Hematopoietic multipotent progenitor cell treated with erythropoietin and hydrocortisone succinate and interleukin-3 and kit ligand, for 17 days (in vitro differentiated cells): ENCODE data around the gene RBPJL.
"Not testable (repeated sequence)": the region's sequence is repeated elsewhere in the genome, so short reads cannot be mapped to it uniquely, and the experiment has no call there.

Experiments
- DNase-seq: peaks from one replicate; pipeline ENCODE4 v3.0.0-alpha.2; 2015; ENCODE audit warnings: low spot score

The RBPJL gene

GRCh38 chr20:45342855-45343531, 36.4 kb downstream of the RBPJL start:
- DNase-seq, result no peak

- DNase-seq, result peak; percentile 62
These were observed 37.0 kb downstream of the RBPJL start for GRCh38 chr20:45343532-45344167.

- DNase-seq, result peak; percentile 16
These were observed 37.7 kb downstream of the RBPJL start for GRCh38 chr20:45344168-45344860.

- DNase-seq, result no peak
These were observed 38.7 kb downstream of the RBPJL start for GRCh38 chr20:45345104-45345936.

GRCh38 chr20:45346291-45346718, 39.7 kb downstream of the RBPJL start:
- peak; percentile 19 for DNase-seq

- DNase-seq, result no peak
These were observed 40.2 kb downstream of the RBPJL start for GRCh38 chr20:45346851-45347250.

GRCh38 chr20:45347297-45347935, 40.8 kb downstream of the RBPJL start:
- peak; percentile 54 for DNase-seq

GRCh38 chr20:45347936-45348778, 41.5 kb downstream of the RBPJL start, which contains the start of gene SDC4:
Gene SDC4 (minus strand): TSS chr20:45348424. CDS start chr20:45348384, 40 bp downstream.
- DNase-seq, result peak; percentile 66

- DNase-seq, result no peak
These were observed 43.6 kb downstream of the RBPJL start for GRCh38 chr20:45350217-45350616.

- not testable (repeated sequence) for DNase-seq
These were observed 44.2 kb downstream of the RBPJL start for GRCh38 chr20:45350795-45351194.

GRCh38 chr20:45352729-45353128, 46.1 kb downstream of the RBPJL start:
- DNase-seq, result no peak

- DNase-seq, result no peak
These were observed 47.1 kb downstream of the RBPJL start for GRCh38 chr20:45353746-45354145.

GRCh38 chr20:45354423-45355208, 48.0 kb downstream of the RBPJL start:
- no peak for DNase-seq

GRCh38 chr20:45355209-45356084, 48.8 kb downstream of the RBPJL start:
- DNase-seq, result no peak

- DNase-seq, result no peak
These were observed 51.8 kb downstream of the RBPJL start for GRCh38 chr20:45358282-45359068.

- no peak for DNase-seq
These were observed 52.4 kb downstream of the RBPJL start for GRCh38 chr20:45359069-45359405.

- no peak for DNase-seq
These were observed 52.9 kb downstream of the RBPJL start for GRCh38 chr20:45359406-45360148.
